SJCRH30 (cell line): ENCODE measurements around the gene LMX1A. TPM values are rescaled to one million over a fixed set of nuclear protein-coding genes. Genes with fewer than 3 reads are reported as not detected.

Experiments
- DNase-seq, 2 experiments: peaks; one replicate each; pipeline ENCODE4 v3.0.0-alpha.2; 2015 to 2020
- H3K27ac ChIP-seq: fragments of 250-450 bp; sonication (Bioruptor Pico); 2 replicates; pipeline ENCODE4 v1.5.1; 2020; ENCODE audit warnings: mild to moderate bottlenecking, moderate library complexity
- H3K27me3 ChIP-seq: fragments of 250-450 bp; sonication (Bioruptor Pico); 2 replicates; pipeline ENCODE4 v1.5.1; 2020; ENCODE audit warnings: mild to moderate bottlenecking, moderate library complexity
- H3K36me3 ChIP-seq: fragments of 250-450 bp; sonication (Bioruptor Pico); 2 replicates; pipeline ENCODE4 v1.5.1; 2020; ENCODE audit warnings: mild to moderate bottlenecking, moderate library complexity
- H3K4me1 ChIP-seq: fragments of 250-450 bp; sonication (Bioruptor Pico); 2 replicates; pipeline ENCODE4 v1.5.1; 2020; ENCODE audit warnings: mild to moderate bottlenecking, moderate library complexity
- H3K4me3 ChIP-seq: fragments of 250-450 bp; sonication (Bioruptor Pico); 2 replicates; pipeline ENCODE4 v1.5.1; 2020; ENCODE audit warnings: mild to moderate bottlenecking, moderate library complexity
- H3K9me3 ChIP-seq: fragments of 250-450 bp; sonication (Bioruptor Pico); replicated peaks from 2 replicates; pipeline ENCODE4 v1.5.1; 2020; ENCODE audit warnings: mild to moderate bottlenecking, moderate library complexity
- total RNA-seq: library from RNA; depleted of rRNA; stranded (reverse); fragments of >200 nt; shearing (Covaris generic); gene quantifications from 2 replicates; pipeline ENCODE4 v1.2.3, GENCODE V29; 2014

LMX1A gene
- total RNA-seq, 1 experiment from 2014 or later: not detected

DNA sequence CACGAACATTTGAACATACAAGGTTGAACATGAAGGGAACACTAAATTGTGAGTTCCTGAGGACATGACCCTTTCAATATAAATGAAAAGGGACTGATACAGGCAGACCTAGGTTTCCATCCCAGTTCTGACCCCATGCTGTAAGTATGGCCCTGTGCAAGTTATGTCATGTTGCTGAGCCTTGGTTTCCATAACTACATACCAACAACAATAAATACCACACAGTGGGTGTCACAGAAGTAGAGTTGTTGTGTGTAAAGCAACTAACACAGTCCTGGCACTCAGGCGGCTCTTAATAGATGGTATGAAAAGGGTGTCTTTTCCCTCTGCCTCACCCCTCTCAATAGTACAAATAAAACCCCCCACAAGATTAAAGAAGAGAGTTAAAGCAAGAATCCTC, 140.8 kb downstream of the LMX1A start:
- no peak for DNase-seq
- Histone ChIP-seq H3K36me3 (no peaks in the 10 kb centered on the region), H3K4me1 (no peaks in the 10 kb centered on the region), H3K27ac (no peak overlapping the region), H3K27me3 (no peaks in the 10 kb centered on the region), H3K9me3 (no peaks in the 10 kb centered on the region), H3K4me3 (no peak overlapping the region)

DNA sequence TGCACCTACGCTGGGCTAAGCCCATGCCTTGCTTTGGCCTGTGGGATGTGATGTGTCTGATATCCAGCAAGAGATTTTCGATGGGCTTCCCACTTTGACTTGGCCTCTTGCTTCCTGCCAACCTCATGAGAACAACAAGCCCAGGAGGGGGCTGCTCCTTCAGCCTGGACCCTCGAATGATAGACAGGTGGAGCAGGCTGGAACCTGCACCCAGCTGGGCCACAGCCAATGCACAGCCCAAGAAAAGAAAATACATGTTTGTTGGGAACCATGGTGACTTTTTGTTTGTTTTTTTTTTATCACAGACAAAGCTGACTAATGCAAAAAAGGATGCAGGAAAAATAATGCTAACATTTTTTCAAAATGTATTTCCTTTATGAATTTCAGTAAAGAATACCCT, 144.3 kb downstream of the LMX1A start:
- Histone ChIP-seq H3K27me3 (no peaks in the 10 kb centered on the region), H3K4me3 (no peak overlapping the region)

DNA sequence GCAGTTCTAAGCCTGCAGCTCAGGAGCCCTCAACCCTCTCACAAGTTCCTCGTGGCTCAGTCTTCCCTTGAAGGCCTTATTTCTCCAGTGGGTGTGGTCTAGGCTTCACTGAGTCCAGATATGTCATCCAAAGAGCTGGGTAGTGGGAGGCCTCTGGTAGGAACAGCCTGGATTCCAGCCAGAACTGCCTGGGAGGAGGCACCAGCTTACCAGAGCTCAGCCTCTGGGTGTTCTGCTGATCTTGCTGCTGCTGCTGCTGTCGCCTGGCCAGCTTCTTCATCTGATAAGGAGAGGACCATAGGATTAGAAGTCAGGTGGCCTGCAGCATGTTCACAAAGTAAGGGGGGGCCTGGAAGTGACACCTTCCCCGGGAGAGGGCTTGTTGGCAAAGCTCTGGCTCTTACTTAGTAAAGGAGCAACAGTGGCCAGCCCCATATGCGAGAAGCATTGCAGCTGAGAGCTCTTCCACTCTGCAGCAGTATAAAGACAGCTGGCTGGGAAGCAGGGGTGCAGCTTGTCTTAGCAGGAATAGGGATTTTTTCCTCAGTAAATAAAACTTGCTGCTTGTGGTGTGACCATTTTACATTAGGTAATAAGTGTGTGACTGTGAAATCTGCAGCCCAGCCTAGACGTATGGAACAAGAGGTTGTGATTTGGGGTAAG, 148.5 kb downstream of the LMX1A start:
- no peaks in the 10 kb centered on the region for H3K4me1 ChIP-seq
- peak in 1 of 2 experiments; percentile 11 for DNase-seq
- H3K27me3 ChIP-seq: no peaks in the 10 kb centered on the region
- no peak overlapping the region for H3K27ac ChIP-seq
- no peaks in the 10 kb centered on the region for H3K36me3 ChIP-seq
- H3K4me3 ChIP-seq: no peak overlapping the region
- H3K9me3 ChIP-seq: no peaks in the 10 kb centered on the region

More for the DNA sequence above, 144.3 kb downstream of the LMX1A start:
- H3K4me1 ChIP-seq: no peaks in the 10 kb centered on the region
- no peaks in the 10 kb centered on the region for H3K9me3 ChIP-seq
- no peak for DNase-seq
- H3K27ac ChIP-seq: no peak overlapping the region
- H3K36me3 ChIP-seq: no peaks in the 10 kb centered on the region

DNA sequence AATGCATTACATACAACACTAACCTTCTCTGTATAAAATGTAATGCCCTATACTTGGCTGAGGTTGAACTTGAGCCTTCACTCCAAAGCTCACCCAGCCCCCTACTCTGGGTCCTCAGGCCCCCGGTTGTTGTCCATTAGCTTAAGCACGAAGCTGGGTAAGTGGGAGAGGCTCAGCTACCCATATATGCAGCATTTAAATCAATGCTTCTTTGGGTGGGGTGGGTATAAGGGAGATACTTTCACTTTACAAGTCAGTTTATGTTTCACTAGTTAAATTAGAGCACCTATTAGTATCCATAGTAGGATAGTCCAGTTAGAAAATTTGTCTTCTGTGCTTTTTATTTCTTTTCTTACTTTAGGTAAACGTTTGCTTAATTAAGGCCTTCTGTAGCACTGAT, 151.4 kb downstream of the LMX1A start:
- no peak for DNase-seq
- Histone ChIP-seq H3K36me3 (no peaks in the 10 kb centered on the region), H3K4me1 (no peaks in the 10 kb centered on the region), H3K27ac (no peak overlapping the region), H3K4me3 (no peak overlapping the region), H3K27me3 (no peaks in the 10 kb centered on the region), H3K9me3 (no peaks in the 10 kb centered on the region)

DNA sequence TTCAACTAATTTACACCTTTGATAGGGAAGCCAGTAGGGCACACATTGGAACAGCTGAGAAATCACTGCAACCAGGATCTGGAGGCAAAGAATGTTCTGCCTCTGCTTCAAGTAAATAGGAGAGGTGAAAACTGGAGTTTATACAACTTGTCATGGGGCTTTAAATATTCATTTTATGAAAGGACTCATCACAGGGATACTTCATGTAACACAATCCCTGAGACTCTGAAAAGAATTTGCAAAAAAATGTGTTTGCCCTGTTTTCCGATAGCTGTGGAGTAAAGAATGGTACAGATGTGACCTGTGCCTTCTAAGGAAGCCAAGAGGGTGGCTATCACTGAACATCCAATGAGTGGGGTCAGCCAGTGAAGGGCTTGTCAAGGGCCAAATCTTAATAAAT, 152.0 kb downstream of the LMX1A start:
- no peaks in the 10 kb centered on the region for H3K36me3 ChIP-seq
- no peak overlapping the region for H3K4me3 ChIP-seq
- no peaks in the 10 kb centered on the region for H3K9me3 ChIP-seq
- H3K27me3 ChIP-seq: no peaks in the 10 kb centered on the region
- no peak for DNase-seq
- H3K4me1 ChIP-seq: no peaks in the 10 kb centered on the region
- H3K27ac ChIP-seq: no peak overlapping the region

DNA sequence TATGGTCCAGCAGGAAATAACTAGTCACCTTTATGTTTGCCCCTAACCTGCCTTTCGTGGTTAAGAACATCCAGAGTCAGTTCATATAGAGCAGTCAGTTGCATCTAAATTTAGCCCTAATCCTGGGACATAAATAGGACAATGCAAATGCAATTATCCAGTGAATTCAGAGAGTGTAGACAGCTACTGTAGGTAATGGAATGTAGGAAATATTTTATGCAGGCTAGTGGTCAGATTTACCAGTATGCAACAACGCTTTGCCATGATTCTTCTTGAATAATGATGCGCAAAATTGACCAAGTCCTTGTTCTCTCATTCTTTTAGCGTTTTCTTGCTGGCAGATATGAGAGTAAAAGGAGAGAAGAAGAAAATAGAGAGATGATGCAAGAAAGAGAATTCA, 165.4 kb downstream of the LMX1A start:
- DNase-seq: no peak
- no peaks in the 10 kb centered on the region for H3K27me3 ChIP-seq
- H3K27ac ChIP-seq: no peak overlapping the region
- no peak overlapping the region for H3K4me3 ChIP-seq
- H3K36me3 ChIP-seq: no peaks in the 10 kb centered on the region
- H3K4me1 ChIP-seq: no peaks in the 10 kb centered on the region
- H3K9me3 ChIP-seq: no peaks in the 10 kb centered on the region

DNA sequence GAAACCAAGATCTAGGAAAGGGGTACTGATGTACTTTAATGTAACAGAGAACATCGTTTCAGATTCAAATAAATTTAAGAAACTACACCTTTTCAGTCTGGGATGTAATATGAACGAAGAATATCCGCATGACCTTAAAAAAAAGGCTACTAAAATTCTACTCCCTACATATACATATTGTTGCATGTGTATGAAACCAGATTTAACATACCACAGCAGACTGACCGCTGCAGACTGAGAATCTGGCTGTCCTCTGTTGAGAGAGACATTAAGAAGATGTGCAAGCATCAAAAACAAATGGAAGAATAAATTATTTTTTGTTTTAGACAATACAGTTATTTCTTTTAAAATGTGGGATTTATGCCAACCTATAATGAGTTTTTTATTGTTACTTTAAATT, 166.6 kb downstream of the LMX1A start:
- DNase-seq: no peak
- Histone ChIP-seq H3K36me3 (no peaks in the 10 kb centered on the region), H3K27me3 (no peaks in the 10 kb centered on the region), H3K27ac (no peak overlapping the region), H3K9me3 (no peaks in the 10 kb centered on the region), H3K4me3 (no peak overlapping the region), H3K4me1 (no peaks in the 10 kb centered on the region)

DNA sequence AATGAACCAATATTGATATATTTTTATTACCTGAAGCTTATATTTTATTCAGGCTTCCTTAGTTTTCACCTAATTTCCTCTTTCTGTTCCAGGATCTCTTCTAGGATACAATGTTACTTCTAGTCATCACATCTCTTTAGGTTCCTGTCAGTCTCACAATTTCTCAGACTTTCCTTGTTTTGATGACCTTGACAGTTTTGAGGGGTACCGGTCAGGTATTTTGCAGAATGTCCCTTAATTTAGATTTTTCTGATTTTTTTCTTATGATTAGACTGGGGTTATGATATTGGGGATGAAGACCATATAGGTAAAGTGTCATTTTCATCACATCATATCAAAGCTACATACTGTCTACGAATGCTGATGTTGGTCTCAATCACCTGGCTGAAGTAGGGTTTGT, 167.5 kb downstream of the LMX1A start:
- no peak for DNase-seq
- no peaks in the 10 kb centered on the region for H3K9me3 ChIP-seq
- H3K36me3 ChIP-seq: no peaks in the 10 kb centered on the region
- H3K4me3 ChIP-seq: no peak overlapping the region
- no peak overlapping the region for H3K27ac ChIP-seq
- no peaks in the 10 kb centered on the region for H3K4me1 ChIP-seq
- no peaks in the 10 kb centered on the region for H3K27me3 ChIP-seq

DNA sequence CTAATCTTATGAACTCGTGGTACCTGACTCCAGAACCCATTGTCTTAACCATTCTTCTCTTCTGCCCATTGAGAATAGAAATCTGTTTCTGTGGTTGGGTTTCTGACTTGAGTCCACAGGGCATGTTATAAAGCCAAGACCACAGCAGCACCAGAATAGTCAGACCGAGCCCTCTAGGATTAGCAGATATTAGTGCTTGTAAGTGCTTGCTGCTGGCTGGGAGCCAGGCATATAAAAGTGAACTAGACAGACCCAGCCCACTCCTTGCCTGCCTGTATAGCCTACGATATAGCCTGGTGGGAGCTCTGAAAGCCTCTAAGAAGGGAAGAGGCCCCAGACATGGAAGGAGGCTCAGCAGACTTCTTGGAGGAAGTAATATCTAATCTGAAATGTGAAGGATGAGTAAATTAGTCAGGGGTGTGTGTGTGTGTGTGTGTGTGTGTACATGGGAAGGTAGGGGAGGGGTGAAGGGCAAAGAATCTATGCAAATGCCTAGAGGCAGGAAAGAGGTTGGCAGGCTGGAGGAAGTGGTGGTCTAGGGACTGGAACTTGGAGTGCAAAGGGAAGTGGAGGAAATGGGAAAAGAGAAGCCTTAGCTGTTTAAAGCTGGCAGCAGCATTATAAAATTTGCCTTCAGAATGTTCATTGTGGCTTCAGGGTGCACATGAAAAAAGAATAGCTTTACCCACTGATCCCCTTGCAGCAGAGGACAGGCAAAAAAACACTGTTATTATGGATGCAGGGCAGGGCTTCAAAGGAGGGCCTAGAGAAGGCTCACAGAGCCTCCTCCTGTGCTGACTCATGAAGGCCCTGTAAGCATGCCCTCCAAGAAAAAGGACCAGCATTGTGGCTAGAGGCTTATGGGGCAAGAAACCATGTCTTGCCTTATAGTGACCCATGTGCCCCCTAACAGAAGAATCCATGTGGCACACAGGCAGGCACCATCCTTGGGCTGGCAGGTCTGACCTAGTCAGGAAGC, 169.2 kb downstream of the LMX1A start:
- no peaks in the 10 kb centered on the region for H3K27me3 ChIP-seq
- peak in 1 of 2 experiments; percentile 13 for DNase-seq
- no peaks in the 10 kb centered on the region for H3K9me3 ChIP-seq
- H3K36me3 ChIP-seq: no peaks in the 10 kb centered on the region
- H3K27ac ChIP-seq: no peak overlapping the region
- H3K4me3 ChIP-seq: no peak overlapping the region
- no peaks in the 10 kb centered on the region for H3K4me1 ChIP-seq

DNA sequence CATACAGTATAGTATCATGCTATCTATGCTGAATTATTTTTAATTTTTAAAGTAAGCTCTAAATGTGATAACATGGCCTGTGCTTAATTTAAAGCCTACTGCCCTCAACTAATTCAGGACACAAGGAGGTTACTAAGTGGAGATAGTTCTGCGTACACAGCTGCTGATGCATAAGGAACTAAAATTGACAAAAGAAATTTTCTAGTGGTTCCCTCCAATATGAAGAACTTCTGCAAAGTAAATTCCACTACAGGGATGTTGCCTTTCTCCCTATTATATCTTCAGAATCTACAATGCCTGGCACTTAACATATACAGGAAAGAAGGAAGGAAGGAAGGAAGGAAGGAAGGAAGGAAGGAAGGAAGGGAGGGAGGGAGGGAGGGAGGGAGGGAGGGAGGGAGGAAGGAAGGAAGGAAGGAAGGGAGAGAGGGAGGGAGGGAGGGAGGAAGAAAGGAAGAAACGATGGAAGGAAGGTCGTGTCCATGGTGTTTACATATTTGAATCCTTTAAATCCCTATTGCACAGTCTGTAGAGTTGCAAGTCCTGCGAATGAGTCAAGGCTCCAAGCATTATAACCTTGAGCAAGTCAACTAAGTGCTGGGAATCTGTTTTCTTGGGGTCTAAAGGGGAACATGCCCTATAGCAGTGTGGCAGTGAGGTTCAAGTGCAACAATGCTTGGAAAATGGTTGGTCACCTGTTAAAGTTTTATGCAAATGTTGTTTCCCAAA, 171.2 kb downstream of the LMX1A start:
- no peaks in the 10 kb centered on the region for H3K4me1 ChIP-seq
- H3K27ac ChIP-seq: no peak overlapping the region
- H3K27me3 ChIP-seq: no peaks in the 10 kb centered on the region
- H3K4me3 ChIP-seq: no peak overlapping the region
- no peaks in the 10 kb centered on the region for H3K9me3 ChIP-seq
- H3K36me3 ChIP-seq: no peaks in the 10 kb centered on the region
- DNase-seq: no peak

DNA sequence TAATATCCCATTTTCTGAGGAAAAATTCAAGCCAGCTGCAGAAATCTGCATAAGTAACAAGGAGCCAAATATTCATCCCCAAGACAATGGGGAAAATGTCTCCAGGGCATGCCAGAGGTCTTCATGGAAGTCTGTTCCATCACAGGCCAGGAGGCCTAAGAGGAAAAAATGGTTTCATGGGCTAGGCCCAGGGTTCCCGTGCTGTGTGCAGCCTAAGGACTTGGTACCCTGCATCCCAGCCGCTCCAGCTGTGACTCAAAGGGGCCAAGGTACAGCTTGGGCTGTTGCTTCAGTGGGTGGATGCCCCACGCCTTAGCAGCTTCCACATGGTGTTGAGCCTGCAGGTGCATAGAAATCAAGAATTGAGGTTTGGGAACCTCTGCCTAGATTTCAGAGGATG, 173.5 kb downstream of the LMX1A start:
- Histone ChIP-seq H3K36me3 (no peaks in the 10 kb centered on the region), H3K4me3 (no peak overlapping the region), H3K4me1 (no peaks in the 10 kb centered on the region), H3K27me3 (no peaks in the 10 kb centered on the region), H3K27ac (no peak overlapping the region), H3K9me3 (no peaks in the 10 kb centered on the region)
- DNase-seq: no peak

DNA sequence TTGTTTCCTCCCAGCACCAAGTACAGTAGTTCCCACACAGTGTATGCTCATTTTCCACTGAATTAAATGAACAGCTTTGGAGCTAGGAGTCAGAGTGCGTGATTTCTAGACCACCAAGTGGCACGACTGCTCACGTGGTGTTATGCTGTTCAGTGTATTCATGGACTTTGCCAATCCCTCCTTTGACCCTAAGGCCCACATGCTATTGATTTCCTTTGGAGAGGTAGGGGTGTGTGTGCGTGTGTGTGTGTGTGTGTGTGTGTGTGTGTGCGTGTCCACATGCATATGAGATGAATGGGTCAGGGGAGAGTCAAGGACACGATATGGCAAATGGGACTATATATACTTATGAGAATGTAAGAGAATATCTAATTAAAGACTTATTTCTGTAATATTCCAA, 177.2 kb downstream of the LMX1A start:
- H3K4me3 ChIP-seq: no peak overlapping the region
- H3K4me1 ChIP-seq: no peaks in the 10 kb centered on the region
- DNase-seq: no peak

DNA sequence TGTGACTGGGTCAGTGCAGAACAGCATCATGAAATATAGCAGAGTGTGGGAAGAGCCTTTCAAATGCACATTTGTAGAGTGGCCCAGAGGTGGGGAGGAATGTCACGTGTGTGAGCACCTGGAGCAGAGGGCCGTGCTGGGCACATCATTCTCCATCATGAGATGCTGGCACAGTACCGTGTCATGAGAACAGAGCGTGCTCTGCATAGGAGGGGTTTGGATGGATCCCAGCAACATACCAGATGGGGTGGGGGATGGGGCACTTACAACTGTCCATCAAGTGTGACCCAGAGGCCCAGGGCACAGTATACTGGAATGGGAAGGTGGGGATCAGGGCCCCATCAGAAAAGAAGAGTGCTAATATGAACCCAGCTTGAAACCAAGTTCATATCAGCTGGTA, 182.0 kb downstream of the LMX1A start:
- H3K36me3 ChIP-seq: no peaks in the 10 kb centered on the region
- no peaks in the 10 kb centered on the region for H3K27me3 ChIP-seq
- no peak overlapping the region for H3K27ac ChIP-seq
- H3K9me3 ChIP-seq: no peaks in the 10 kb centered on the region
- no peaks in the 10 kb centered on the region; the same call in 1 of the 2 replicates for H3K4me1 ChIP-seq
- no peak for DNase-seq
- H3K4me3 ChIP-seq: no peak overlapping the region

More for the DNA sequence above, 177.2 kb downstream of the LMX1A start:
- Histone ChIP-seq H3K27ac (no peak overlapping the region), H3K27me3 (no peaks in the 10 kb centered on the region), H3K36me3 (no peaks in the 10 kb centered on the region), H3K9me3 (no peaks in the 10 kb centered on the region)

DNA sequence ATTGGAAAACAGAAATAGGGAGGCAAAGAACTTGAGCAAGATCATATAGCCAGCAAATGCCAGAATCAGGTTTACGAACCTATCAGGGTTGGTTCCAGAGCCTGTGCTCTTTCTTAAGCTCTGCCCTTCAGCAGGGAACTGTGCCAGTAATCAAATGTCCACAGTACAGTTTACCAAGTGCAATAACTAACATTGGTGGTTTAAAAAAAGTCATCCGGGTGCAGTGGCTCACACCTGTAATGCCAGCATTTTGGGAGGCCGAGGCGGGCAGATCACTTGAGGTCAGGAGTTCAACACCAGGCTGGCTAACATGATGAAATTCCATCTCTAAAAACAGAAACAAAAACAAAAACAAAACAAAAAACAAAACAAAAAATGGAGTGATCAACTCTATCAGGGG, 182.7 kb downstream of the LMX1A start:
- no peak for DNase-seq
- no peak overlapping the region for H3K4me3 ChIP-seq
- H3K4me1 ChIP-seq: no peaks in the 10 kb centered on the region; the same call in 1 of the 2 replicates
- H3K36me3 ChIP-seq: no peaks in the 10 kb centered on the region
- no peaks in the 10 kb centered on the region for H3K27me3 ChIP-seq
- no peak overlapping the region for H3K27ac ChIP-seq
- H3K9me3 ChIP-seq: no peaks in the 10 kb centered on the region

DNA sequence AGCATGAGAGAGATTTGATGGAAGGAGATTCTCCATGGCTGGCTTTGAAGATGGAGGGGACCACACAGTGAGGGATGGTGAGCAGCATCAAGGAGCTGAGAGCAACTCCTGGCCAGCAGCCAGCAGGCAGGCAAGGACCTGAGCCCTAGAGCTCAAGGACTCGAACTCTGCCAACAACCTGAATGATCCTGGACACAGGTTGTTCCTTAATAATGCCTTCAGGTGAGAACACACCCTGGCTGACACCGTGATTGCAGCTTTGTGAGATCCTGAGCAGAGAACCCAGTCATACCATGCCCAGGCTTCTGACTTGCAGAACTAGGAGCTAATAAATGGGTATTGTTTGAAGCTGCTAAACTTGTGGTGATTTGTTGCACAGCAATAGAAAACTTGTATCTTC, 183.1 kb downstream of the LMX1A start:
- Histone ChIP-seq H3K27me3 (no peaks in the 10 kb centered on the region), H3K36me3 (no peaks in the 10 kb centered on the region), H3K9me3 (no peaks in the 10 kb centered on the region), H3K27ac (no peak overlapping the region), H3K4me1 (no peaks in the 10 kb centered on the region; the same call in 1 of the 2 replicates), H3K4me3 (no peak overlapping the region)
- DNase-seq: no peak
